PFSK-1 (cell line): ENCODE results near the gene DAB2IP.

ENCODE experiments used
- POLR2AphosphoS5 ChIP-seq: IDR thresholded peaks from 2 replicates; pipeline ENCODE4 v1.6.1; 2012; ENCODE audit warnings: low read depth, mild to moderate bottlenecking, control low read depth, low read length, moderate library complexity
- SIN3A ChIP-seq: IDR thresholded peaks from 2 replicates; pipeline ENCODE4 v1.6.1; 2012; ENCODE audit warnings: mild to moderate bottlenecking, low read length, moderate library complexity, borderline replicate concordance; ENCODE audit not compliant: insufficient read depth
- TAF1 ChIP-seq: IDR thresholded peaks from 2 replicates; pipeline ENCODE4 v1.6.1; 2012; ENCODE audit warnings: low read length, control low read depth, borderline replicate concordance; ENCODE audit not compliant: insufficient read depth
- TF ChIP-seq, protein P1 (sequence below), 2 experiments: IDR thresholded peaks; 2 replicates each; pipeline versions ENCODE4 v1.6.1 to v1.8.0; 2011 to 2012; ENCODE audit warnings: low read depth in 2 of 2, low read length in 2 of 2, control low read depth in 1 of 2, inconsistent platforms in 1 of 2, mild to moderate bottlenecking in 1 of 2, moderate library complexity in 1 of 2; ENCODE audit not compliant: insufficient read depth in 1 of 2

DNA sequence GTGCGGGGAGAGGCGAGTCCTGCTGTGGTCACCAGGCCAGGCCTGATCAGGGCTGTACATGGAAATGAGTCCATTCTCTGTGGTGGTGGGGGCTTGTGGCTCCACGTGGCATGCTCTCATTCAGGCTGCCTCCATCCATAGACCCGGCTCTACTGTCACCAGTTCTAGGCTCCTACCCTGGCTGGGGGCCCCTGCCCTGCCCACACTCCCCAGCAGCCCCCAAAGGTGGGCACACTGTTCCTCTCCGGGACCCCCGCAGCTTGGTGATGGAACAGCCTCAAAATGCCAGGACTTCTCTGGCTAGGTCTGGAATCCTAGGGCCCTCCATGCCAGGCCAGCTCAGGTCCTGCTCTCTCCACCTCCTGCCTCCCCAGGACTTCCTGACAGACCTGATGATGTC is 111.7 kb downstream of the DAB2IP start:
- TF ChIP-seq TAF1 = no peak
- no peak for TF ChIP-seq POLR2AphosphoS5
- TF ChIP-seq, protein P1, sequence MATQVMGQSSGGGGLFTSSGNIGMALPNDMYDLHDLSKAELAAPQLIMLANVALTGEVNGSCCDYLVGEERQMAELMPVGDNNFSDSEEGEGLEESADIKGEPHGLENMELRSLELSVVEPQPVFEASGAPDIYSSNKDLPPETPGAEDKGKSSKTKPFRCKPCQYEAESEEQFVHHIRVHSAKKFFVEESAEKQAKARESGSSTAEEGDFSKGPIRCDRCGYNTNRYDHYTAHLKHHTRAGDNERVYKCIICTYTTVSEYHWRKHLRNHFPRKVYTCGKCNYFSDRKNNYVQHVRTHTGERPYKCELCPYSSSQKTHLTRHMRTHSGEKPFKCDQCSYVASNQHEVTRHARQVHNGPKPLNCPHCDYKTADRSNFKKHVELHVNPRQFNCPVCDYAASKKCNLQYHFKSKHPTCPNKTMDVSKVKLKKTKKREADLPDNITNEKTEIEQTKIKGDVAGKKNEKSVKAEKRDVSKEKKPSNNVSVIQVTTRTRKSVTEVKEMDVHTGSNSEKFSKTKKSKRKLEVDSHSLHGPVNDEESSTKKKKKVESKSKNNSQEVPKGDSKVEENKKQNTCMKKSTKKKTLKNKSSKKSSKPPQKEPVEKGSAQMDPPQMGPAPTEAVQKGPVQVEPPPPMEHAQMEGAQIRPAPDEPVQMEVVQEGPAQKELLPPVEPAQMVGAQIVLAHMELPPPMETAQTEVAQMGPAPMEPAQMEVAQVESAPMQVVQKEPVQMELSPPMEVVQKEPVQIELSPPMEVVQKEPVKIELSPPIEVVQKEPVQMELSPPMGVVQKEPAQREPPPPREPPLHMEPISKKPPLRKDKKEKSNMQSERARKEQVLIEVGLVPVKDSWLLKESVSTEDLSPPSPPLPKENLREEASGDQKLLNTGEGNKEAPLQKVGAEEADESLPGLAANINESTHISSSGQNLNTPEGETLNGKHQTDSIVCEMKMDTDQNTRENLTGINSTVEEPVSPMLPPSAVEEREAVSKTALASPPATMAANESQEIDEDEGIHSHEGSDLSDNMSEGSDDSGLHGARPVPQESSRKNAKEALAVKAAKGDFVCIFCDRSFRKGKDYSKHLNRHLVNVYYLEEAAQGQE (IDR thresholded peaks at IDR 0.05; ENCODE audit: insufficient read depth in 1 of 2, low read depth in 2 of 2, low read length in 2 of 2) = no peak
- no peak for TF ChIP-seq SIN3A
